GM21367 (cell line): ENCODE results near the gene SPAG16.

Experiments
- ATAC-seq: cut with Tn5 transposase; IDR thresholded peaks from one replicate; pipeline ENCODE4 v1.9.1; 2021; ENCODE audit not compliant: unreplicated experiment

SPAG16 gene

DNA sequence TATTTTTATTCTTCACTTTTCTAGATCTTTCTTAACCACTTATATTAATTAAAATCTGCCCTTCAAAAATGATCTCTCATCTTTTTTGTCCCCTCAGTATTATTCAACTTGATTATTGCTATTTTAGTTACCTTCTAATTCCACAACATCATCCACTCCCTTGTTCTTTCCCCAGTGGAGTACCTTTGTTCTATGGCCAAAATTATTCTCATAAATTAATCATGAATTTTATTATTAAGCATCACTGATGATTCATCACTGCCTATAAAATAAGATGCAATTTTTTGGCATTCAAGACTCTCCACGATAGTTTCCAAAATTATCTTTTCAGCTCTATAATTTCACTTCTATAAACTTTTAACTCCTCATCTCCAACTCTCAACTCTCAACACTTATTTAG is 505.7 kb downstream of the SPAG16 start:
- ATAC-seq = no peak

DNA sequence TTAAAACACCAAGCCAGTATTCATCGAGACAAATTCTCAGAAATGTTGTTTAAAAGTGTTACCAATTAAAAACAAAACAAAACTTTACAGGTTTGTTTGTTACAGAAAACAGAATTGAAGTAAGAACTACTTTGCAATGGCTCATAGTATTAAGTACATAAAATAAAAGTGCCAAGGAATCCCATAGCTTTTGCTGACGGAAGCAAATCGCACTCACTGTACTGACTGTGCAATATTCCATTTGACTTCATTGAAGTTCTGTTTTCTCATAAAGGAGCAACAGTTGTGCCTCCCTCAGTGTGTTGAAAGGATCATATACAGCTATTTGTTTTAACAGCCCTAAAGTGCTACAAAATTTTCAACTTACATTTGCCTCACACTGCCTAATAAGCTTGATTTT is 507.8 kb downstream of the SPAG16 start:
- ATAC-seq = no peak

DNA sequence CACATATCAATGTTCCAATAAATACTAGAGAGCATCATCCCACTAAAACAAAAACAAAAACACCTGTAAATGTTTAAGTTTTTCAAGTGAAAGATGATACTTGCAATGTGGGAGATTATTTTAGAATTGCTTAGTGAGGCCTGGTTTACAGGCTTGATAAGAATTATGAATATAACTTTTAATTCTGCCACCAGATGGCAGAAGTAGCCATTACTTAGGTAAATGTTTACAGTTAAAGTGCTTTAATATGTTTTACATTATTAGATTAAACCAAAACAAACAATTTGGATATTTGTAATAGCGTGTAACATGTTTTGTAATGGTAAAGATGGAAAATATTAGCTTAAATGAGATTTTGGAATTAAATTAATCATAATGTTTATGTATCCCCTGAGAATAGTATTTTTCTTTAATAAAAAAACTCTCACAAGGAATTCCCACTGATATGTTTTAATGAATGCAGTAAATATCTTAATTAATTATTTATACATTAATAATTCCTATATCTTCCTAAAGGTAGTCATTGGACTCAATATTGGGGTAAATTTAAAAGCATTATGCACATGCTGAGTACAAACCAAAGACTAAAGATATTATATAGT is 522.0 kb downstream of the SPAG16 start:
- no peak for ATAC-seq

DNA sequence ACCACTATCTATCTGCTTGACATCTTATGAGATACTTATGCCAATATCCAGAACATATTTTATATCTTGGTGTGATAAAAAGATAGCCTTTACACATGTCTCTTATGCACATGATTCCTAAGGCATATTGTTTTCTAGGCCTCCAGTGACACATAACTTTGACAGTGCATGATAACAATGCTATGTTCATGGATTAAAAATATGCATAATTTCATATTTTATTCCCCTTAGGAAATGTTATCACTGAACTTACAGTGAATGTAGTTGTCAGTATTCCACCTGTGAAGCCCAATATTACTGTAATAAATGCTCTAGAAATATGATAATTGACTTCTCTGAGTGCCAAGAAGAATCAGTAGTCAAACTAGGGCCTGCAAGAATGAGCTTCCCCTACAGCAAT is 532.3 kb downstream of the SPAG16 start:
- no peak for ATAC-seq

DNA sequence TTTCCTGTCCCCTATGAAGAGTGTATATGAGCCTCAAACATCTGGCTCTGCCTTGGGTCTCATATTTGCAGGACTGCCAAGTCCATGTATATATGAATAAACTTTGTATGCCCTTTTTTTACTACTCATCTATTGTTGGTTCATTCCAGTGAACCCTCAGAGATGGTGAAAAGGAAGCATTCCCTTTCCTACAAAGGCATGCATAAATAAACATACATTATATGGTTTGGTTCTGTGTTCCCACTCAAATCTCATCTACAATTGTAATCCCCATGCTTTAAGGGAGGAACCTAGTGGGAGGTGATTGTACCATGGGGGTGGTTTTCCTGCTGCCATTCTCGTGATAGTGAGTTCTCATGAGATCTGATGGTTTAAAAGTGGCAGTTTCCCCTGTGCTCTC is 534.2 kb downstream of the SPAG16 start:
- no peak for ATAC-seq

DNA sequence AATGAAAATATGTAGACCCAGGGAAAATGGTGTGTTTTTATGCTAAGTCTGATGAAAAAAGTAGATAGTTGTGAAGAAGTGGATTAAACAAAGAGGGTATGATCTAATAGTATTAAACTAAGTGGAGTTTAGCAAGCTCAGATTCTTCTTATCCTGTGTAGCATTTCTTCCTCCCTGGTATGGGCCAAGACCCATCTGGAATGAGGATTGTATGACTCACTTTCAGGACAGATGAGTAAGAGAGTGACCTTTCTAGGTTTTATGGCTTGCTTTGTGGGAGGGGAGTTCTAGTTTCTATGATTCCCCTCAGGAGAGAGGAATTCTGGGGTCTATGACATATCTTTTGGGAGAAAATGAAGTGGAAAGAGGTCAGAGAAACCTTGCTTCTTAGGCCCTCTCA is 550.1 kb downstream of the SPAG16 start:
- ATAC-seq = no peak

DNA sequence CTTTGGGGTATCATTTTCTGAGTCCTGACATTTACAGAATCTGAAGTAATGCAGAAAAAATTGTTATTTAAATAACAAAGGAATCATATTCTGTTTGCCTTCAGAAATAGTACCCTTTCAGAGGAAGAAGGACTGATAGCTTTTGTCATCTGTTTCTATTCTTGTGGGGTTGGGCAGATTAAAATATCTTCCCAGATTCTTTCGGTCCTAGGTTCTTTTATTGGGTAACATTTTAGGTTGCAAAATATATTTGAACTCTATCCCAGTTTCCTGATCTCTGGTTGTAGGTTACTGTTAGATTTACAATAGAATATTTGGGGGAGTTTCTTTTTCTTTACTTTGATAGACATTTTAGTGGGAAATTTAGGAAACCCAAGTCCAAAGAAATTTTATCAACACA is 550.5 kb downstream of the SPAG16 start:
- ATAC-seq = no peak

DNA sequence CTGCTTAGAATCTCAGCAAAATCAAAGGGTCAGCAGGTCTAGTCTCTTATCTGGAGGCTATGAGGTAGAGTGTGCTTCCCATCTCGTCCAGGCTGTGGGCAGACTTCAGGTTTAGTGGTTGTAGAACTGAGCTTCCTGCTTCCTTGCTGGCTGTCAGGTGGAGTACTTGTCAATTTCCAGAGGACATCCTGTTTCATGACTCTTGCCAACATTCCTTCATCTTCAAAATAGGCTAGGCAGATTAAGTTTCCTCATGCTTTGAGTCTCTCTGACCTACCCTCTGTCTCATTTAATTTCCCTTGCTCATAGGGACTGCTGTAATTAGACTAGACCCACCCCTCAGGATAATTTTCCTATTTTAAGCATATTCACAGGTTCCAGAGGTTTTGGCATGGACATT is 562.6 kb downstream of the SPAG16 start:
- no peak for ATAC-seq

DNA sequence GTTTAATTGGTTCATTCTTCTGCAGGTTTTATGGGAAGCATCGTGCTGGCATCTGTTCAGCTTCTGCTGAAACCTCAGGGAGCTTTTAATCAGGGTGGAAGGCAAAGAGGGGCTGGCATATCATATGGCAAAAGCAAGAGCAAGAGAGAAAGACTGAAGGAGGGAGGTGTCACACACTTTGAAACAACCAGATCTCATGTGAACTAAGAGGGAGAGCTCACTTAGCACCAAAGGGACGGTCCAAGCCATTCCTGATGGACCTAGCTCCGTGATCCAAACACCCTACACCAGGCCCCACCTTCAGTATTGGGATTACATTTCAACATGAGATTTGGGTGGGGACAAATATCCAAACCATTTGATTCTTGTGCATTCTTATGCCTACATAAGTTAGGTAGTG is 563.1 kb downstream of the SPAG16 start:
- ATAC-seq = no peak

DNA sequence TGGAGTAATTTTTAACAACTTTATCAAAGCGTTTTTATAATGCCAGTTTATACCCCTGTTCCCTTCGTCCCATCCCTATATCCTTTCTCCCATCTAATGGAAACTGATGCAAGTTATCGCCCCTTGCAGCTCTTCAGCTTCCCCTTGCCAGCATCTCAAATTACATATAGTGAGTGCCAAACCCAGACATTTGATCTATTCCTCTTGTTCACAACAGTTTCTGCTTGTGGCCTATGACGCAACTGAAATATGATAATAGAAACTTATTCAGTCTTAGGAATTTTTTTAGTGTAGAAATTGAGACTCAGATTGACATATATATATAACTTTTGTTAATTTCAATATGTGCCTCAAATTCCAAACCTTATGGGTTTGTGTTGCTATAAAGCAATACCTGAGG is 564.4 kb downstream of the SPAG16 start:
- ATAC-seq = no peak

DNA sequence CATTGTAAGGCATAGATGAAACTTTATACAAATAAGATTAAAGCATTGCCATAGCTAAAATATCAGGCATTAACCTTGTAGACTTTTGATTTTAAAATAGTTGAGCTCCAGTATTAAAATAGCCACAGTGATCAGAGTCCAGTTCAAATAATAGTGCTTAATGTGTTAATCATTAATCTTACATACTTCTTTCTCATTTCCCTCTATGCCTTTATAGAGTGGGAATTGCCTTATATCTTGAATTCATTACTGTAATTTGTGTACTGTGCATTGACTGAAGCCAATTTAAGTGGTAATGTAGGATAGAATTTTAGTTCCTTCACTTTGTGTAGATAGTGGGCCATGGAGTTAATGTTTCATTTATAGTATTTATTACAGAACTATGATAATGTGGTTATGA is 577.4 kb downstream of the SPAG16 start:
- ATAC-seq = no peak

DNA sequence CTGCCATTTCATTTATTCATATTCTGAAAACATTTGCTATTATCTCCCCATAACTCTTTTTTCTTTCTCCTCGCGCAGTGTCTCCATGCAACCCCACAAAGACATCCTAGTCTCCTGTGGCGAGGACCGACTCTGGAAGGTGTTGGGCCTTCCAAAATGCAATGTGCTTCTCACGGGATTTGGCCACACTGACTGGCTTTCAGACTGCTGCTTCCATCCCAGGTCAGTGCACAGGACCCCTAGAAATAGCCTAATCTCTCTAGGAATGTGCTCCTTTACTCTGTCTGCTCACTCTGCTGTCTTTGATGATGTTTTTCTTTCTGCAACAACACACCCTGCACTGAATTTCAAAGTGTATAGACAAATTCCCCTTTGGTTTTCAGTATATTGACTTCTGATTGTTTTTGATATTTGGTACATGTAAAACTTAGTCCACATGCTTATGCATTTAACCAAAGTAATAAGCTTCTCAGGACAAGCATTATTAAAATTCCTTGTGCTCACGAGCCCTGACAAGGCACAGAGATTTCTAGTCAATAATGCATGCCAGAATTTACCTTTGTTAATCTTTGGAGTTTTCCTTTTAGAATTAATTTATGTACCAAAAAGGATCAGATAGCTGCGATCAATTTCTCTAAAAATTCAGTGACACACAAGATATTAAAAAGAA is 578.3 kb downstream of the SPAG16 start:
- ATAC-seq = no peak

DNA sequence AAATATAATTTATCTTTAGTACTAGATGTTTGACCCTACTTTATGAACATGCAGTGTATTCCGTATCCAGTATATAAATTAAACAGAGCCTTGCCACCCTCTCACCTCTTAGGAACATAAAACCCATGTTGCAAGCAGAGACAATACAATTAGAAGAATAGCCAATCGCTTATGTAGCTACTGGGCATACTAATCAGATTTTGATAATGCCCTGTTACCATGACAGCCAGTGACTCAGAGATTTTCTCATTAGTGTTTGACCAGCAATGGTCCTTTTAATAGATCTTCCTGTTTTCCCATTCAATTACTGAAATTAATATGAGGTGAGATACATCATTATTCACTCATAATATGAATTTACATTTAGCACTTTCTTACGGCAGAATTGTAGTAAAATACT is 579.3 kb downstream of the SPAG16 start:
- no peak for ATAC-seq

DNA sequence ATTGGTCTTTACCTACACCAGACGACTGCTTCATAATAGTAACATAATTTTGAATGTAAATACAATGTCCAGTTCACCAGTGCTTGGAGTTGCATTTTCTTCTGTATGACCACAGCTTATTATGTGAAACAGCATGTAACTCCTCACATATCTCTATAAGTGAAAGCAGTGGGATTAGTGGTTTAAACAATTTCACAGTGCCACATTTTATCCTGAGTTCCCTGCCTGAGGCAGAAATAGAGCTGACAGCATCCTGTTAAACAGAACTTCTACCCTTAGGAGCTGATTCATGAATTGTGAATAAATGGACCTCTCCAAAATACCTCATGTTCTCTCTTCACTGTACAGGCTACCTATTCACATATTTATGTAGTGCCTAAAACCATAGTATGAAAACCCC is 584.3 kb downstream of the SPAG16 start:
- no peak for ATAC-seq

DNA sequence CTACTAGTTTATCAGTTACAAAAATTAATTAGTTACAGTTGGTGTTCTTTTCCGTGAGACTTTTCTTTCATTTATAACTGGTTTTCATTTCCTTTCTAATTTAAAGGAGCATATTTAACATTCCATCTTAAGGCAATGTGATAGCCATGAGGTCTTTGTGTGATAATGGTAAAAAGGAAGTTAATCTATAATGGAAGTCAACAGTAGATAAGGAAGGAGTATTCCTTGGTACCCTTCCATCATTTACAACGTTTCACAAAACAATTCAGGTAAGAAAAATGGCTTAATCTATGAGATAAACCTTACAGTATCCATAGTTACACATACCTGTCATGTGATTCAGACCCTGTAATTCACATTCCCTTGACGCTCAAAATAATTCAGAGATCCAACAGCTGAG is 601.2 kb downstream of the SPAG16 start:
- ATAC-seq = no peak

DNA sequence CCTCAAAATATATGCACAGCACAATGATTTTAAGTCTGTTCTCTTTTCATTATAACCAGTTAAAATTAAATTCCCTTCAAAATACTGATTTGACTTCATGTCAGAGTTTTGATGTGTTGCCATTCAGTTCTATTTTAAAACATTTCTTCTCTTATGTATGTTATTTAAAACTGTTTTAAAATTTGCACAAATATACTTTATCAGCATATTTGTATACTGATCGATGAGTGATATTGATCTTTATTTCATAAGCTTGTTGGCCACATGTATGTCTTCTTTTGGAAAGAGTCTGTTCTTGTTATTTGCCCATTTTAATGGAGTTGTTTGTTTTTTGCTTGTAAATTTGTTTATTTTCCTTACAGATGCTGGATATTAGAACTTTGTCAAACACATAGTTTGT is 630.2 kb downstream of the SPAG16 start:
- ATAC-seq = no peak

DNA sequence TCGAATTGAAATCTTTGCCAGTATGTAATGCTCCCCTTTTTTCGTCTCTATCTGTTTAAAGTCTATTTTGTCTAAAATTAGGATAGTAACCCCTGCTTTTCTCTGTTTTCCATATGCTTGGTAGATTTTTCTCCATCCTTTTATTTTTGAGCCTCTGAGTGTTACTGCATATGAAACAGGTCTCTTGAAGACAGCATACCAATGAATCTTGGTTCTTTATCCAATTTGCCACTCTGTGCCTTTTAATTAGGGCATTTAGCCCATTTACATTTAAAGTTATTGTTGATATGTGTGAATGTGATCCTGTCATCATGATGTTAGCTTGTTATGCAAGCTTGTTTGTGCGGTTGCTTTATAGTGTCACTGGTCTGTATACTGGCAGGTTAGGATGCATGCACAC is 635.8 kb downstream of the SPAG16 start:
- no peak for ATAC-seq

DNA sequence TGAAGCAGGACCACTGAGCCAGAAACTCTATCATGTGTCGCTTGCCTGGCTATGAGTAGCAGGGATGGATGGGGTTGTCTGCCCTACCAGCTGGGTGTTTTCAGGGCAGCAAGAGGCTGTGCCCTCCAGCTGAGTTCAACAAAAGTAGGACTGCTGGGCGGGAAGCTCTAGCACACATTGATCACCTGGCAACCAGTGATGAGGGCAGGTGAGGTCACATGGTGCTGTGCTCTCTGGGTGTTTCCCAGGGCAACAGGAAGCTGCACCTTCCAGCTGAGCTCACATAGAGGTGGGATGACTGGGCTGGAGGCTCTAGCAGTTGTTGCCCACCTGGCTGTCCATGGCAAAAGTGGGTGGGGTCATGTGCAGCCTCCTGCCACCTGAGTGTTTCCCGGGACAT is 639.3 kb downstream of the SPAG16 start:
- ATAC-seq = no peak

DNA sequence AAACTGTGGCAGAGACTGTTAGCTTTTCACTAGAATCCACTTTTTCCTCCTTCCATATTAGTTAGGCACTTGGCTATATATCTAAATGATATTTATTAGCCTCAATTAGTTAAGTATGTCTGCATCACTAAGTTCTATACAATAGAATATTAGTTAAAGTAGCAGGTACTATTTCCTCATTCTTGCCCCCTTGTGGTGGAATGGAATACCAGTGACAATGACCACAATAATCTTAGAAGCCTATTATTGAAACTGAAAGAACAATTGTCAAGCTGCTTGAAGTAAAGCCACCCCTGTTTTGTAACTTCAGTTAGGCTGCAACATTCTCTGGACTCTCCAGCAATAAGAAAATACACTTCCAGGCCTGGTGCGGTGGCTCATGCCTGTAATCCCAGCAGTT is 650.3 kb downstream of the SPAG16 start:
- peak; percentile 99 for ATAC-seq

DNA sequence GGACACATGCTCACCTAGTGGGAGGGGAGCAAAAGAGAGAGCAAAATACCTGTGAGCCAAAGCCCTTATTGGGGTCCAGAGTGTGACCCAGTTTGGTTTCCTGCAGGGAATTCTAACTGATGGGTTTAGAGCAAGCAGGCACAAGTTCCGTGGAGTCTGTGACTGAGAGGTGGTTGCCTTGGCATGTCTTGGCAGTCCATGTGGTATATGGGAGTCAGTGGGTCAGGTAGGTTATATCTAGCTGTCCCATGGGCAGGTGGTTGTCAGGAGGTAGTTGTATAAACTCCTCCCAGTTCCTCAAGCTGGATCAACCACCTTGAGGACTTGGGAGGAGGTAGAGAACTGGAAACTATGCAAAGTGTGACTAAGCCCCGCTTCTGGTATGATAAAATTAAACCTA is 673.8 kb downstream of the SPAG16 start:
- no peak for ATAC-seq

DNA sequence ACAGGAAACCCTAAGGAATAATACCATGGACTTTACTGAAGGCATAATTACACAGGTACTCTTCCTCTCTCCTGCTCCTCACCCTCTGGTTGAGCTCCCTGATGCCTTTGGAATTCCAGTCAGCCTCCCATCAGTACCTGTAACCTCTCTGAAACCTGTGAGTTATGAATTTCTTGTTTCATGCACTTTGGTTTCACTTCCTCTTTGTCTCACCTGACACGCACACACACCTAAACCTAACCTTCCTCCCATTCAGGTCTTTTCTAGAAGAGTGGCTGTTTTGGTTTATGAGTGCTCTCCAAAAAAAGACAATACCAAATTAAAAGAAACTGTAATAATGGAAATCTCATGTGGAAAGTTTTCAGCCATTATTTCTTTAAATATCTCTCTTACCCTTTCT is 675.3 kb downstream of the SPAG16 start:
- no peak for ATAC-seq

DNA sequence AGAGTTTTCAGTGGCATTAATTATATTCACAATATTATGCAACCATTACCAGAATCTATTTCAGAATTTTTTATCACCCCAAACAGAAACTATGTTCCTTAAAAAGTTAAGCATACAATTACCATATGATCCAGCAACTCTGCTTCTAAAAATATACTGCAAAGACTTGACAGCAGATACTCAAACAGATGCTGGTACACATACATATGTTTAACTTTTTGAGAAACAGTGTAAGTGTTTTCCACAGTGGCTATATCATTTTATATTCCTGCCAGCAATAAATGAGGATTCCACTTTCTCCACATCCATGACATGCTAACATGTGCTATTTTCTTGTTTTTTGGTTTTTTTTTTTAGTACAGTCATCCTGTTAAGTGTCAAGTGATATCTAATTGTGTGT is 687.3 kb downstream of the SPAG16 start:
- ATAC-seq = no peak

DNA sequence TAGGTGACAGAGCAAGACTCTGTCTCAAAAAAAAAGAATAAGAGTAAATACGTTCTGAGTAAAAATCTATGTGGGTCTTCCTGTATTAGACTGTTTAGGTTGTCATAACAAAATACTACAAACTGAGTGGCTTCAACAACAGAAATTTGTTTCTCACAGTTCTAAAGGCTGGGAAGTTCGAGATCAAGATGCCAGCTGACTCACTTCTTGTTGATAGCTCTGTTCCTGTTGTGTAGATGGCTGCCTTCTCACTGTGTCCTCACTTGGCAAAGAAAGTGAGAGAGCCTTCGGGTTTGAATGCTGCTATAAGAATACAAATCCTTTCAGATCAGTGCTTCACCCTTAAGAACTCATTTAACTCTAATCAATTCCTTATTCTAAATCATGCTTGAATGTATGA is 696.6 kb downstream of the SPAG16 start:
- no peak for ATAC-seq
